Kidney capillary endothelial cell (primary cell): ENCODE results near the gene FGF1.

Experiments
- DNase-seq: peaks from one replicate; pipeline ENCODE4 v3.0.0-alpha.2; 2018; ENCODE audit warnings: low spot score

Gene FGF1

GRCh38 chr5:142610176-142611001 is 75.5 kb downstream of the FGF1 start:
- DNase-seq: no peak

GRCh38 chr5:142609142-142609541 is 76.7 kb downstream of the FGF1 start:
- no peak for DNase-seq

GRCh38 chr5:142608081-142608480 is 77.8 kb downstream of the FGF1 start:
- no peak for DNase-seq

GRCh38 chr5:142605611-142606010 is 80.3 kb downstream of the FGF1 start:
- DNase-seq: no peak

- DNase-seq: no peak
Observed at GRCh38 chr5:142602720-142603245, 83.1 kb downstream of the FGF1 start.

- no peak for DNase-seq
Observed at GRCh38 chr5:142601432-142601831, 84.5 kb downstream of the FGF1 start.

- DNase-seq: no peak
Observed at GRCh38 chr5:142600611-142601358, 85.1 kb downstream of the FGF1 start.

- DNase-seq: no peak
Observed at GRCh38 chr5:142600092-142600491, 85.8 kb downstream of the FGF1 start.

GRCh38 chr5:142598338-142598700 is 87.6 kb downstream of the FGF1 start:
- no peak for DNase-seq

- DNase-seq: peak; percentile 91
Observed at GRCh38 chr5:142597546-142598337, 88.1 kb downstream of the FGF1 start.

GRCh38 chr5:142597025-142597424 is 88.9 kb downstream of the FGF1 start:
- DNase-seq: no peak

GRCh38 chr5:142592365-142592764 is 93.5 kb downstream of the FGF1 start:
- DNase-seq: no peak

- no peak for DNase-seq
Observed at GRCh38 chr5:142590451-142591231, 95.2 kb downstream of the FGF1 start.

- DNase-seq: no peak
Observed at GRCh38 chr5:142589720-142590119, 96.2 kb downstream of the FGF1 start.

GRCh38 chr5:142587354-142587965 is 98.4 kb downstream of the FGF1 start:
- no peak for DNase-seq

- DNase-seq: no peak
Observed at GRCh38 chr5:142586552-142586951, 99.3 kb downstream of the FGF1 start.

- DNase-seq: no peak
Observed at GRCh38 chr5:142585451-142585850, 100.4 kb downstream of the FGF1 start.

GRCh38 chr5:142584891-142585290 is 101.0 kb downstream of the FGF1 start:
- no peak for DNase-seq

- no peak for DNase-seq
Observed at GRCh38 chr5:142578161-142578830, 107.6 kb downstream of the FGF1 start.

GRCh38 chr5:142576804-142577203 is 109.1 kb downstream of the FGF1 start:
- DNase-seq: no peak

GRCh38 chr5:142576303-142576702 is 109.6 kb downstream of the FGF1 start:
- DNase-seq: no peak
